PC-3 (cell line): ENCODE measurements around the gene GDF11. TPM values are rescaled to one million over a fixed set of nuclear protein-coding genes. Genes with fewer than 3 reads are reported as not detected.

Experiments used
- ATAC-seq: fragments of 200-7000 bp; cut with Tn5 transposase; 2 replicates; pipeline ENCODE4 v1.9.1; 2020; ENCODE audit warnings: mild to moderate bottlenecking, moderate library complexity
- BruUV-seq: library from RNA; stranded (reverse); fragments of 400-500 nt; replicated peaks from 2 replicates; lab custom pipeline; 2021; lab: Mats Ljungman, UMichigan
- CTCF ChIA-PET: fragments of 300-600 bp; sonication (Branson Sonifier 250); formaldehyde crosslinking; loops from one replicate; lab custom pipeline; 2022; ENCODE audit warnings: antibody characterized with exemption; lab: Charles Lee
- POLR2A ChIA-PET: fragments of 300-600 bp; sonication (Branson Sonifier 250); formaldehyde crosslinking; loops from one replicate; lab custom pipeline; 2022; ENCODE audit warnings: antibody characterized with exemption; ENCODE audit not compliant: unreplicated experiment; lab: Charles Lee
- DNase-seq: peaks from one replicate; pipeline ENCODE4 v3.0.0-alpha.2; 2015
- H2AFZ ChIP-seq: fragments of 300-600 bp; sonication (generic); 2 replicates; pipeline ENCODE4 v1.6.0; 2016; ENCODE audit warnings: antibody characterized with exemption, low read length
- H3F3A ChIP-seq: fragments of 300-600 bp; sonication (generic); one replicate; pipeline ENCODE4 v1.6.0; 2017; ENCODE audit warnings: antibody characterized with exemption, low read length, control low read depth, mild to moderate bottlenecking; ENCODE audit not compliant: unreplicated experiment
- H3K27ac ChIP-seq: fragments of 300-600 bp; sonication (generic); 2 replicates; pipeline ENCODE4 v1.5.1; 2016; ENCODE audit warnings: mild to moderate bottlenecking, low read length
- H3K27me3 ChIP-seq: fragments of 300-600 bp; sonication (generic); 2 replicates; pipeline ENCODE4 v1.6.1; 2016; ENCODE audit warnings: low read length, mixed read lengths
- H3K36me3 ChIP-seq: fragments of 300-600 bp; sonication (generic); 2 replicates; pipeline ENCODE4 v1.6.1; 2016; ENCODE audit warnings: low read depth, mixed run types, low read length, mixed read lengths
- H3K4me1 ChIP-seq: fragments of 300-600 bp; sonication (generic); 2 replicates; pipeline ENCODE4 v1.5.1; 2016; ENCODE audit warnings: low read length; ENCODE audit not compliant: insufficient read depth
- H3K4me2 ChIP-seq: fragments of 300-600 bp; sonication (generic); 2 replicates; pipeline ENCODE4 v1.6.0; 2016; ENCODE audit warnings: low read length
- H3K4me3 ChIP-seq: fragments of 300-600 bp; sonication (generic); 2 replicates; pipeline ENCODE4 v1.5.1; 2016; ENCODE audit warnings: mild to moderate bottlenecking, low read length, mixed read lengths
- H3K79me2 ChIP-seq: fragments of 300-600 bp; sonication (generic); 2 replicates; pipeline ENCODE4 v1.6.1; 2017; ENCODE audit warnings: low read length, mixed read lengths
- H3K9ac ChIP-seq: fragments of 300-600 bp; sonication (generic); 2 replicates; pipeline ENCODE4 v1.6.0; 2016; ENCODE audit warnings: mild to moderate bottlenecking, low read length
- H3K9me2 ChIP-seq: fragments of 300-600 bp; sonication (generic); replicated peaks from 2 replicates; pipeline ENCODE4 v1.6.1; 2016; ENCODE audit warnings: mixed run types, low read length, mixed read lengths
- H3K9me3 ChIP-seq: fragments of 300-600 bp; sonication (generic); 2 replicates; pipeline ENCODE4 v1.6.1; 2016; ENCODE audit warnings: low read length, mixed read lengths
- H4K20me1 ChIP-seq: fragments of 300-600 bp; sonication (generic); 2 replicates; pipeline ENCODE4 v1.6.1; 2016; ENCODE audit warnings: low read length, mixed read lengths
- EZH2 ChIP-seq: fragments of 300-600 bp; sonication (generic); IDR thresholded peaks from one replicate; pipeline ENCODE4 v1.6.1; 2017; ENCODE audit warnings: antibody characterized with exemption, mild to moderate bottlenecking, low read length; ENCODE audit not compliant: unreplicated experiment
- EZH2phosphoT487 ChIP-seq: fragments of 300-600 bp; sonication (generic); IDR thresholded peaks from 2 replicates; pipeline ENCODE4 v1.6.1; 2018; ENCODE audit warnings: mild to moderate bottlenecking, antibody characterized with exemption, low read length, borderline replicate concordance
- intact Hi-C: fragments of 100-400 bp; cut with micrococcal nuclease; formaldehyde crosslinking; loops from 2 replicates; pipeline ENCODE4 v1.9.0; 2023
- total RNA-seq: library from RNA; depleted of rRNA; stranded (reverse); fragments of >200 nt; gene quantifications from 2 replicates; pipeline ENCODE4 v1.2.3, GENCODE V29; 2014
- TF ChIP-seq, protein P1 (sequence below): fragments of 300-600 bp; sonication (generic); conservative IDR thresholded peaks from 2 replicates; pipeline ENCODE4 v1.5.1; 2017; ENCODE audit warnings: antibody characterized with exemption, low read depth, mild to moderate bottlenecking, low read length

Gene GDF11
- total RNA-seq, 1 experiment from 2014 or later, result 7.1 TPM

DNA sequence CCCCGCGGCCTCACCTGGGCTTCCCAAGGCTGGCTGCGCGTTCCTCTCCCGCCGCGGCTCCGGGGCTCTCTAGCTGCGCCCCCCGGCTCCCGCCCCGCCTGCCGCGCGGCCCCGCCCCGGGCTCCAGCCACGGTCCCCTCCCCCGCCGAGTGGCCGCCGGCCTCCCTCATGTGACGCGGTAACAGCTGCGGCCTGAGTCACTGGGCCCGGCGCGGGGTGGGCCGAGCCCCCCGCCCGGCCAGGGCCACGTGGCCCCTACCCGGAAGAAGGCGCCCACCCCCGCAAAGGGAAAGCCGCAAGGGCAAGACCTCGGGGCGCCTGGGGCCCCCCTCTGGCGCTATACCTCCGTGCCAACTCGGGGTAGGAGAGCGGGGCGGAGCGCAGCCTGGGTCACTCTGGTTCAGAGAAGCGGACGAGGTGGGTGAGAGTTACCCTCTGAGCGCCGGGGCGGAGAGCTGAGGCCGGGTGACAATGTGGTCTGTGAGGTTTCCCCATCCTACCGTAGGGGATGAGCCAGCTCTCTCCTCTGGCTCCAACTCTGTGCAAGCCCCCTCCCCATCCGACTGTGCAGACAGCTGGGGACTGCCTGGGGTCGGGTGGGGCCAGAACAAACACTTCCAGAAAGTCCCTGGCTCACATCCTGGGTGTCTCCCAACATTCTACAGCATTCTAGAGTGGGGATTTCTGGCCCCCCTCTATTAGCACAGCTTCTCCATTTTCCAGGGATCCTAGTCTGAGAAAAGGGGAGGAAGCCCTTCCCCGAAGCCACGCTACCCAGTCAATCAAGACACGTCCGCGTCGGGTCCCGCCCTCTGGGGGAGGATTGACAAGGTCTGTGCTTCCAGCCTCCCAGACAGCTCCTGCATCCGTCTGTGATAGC is 13.7 kb upstream of the GDF11 start, which contains the start of gene CD63:
Gene CD63, minus strand, starts transcription at position 71 of the 880 bp plus-strand sequence. CDS start 668 bp downstream, outside the sequence.
- peak within 1 kb of the TSS; percentile 84 for H2AFZ ChIP-seq
- no peaks in the 10 kb centered on the region for H3K27me3 ChIP-seq
- no peaks in the 10 kb centered on the region for H3K9me2 ChIP-seq
- peak within 1 kb of the TSS; percentile 98 for H3K27ac ChIP-seq
- ChIA-PET CTCF (interaction anchor here (0.5 to 2.1 kb wide), 5 partner anchors 8 to 493 kb away, joined by 3 to 14 read pairs (median 7); partner anchors contain the start of gene RNF41), POLR2A (interaction anchor here (0.6 to 2.0 kb wide), 10 partner anchors 8 to 908 kb away, joined by 3 to 18 read pairs (median 6); partner anchors contain the start of genes ORMDL2, SARNP and SUOX)
- ATAC-seq (peak; percentile 70), DNase-seq (peak; percentile 93)
- peak within 1 kb of the TSS; percentile 88 for H3K4me3 ChIP-seq
- H3K4me1 ChIP-seq, result peaks cover 26% of the 10 kb centered on the region
- peaks cover 37% of the 10 kb centered on the region for H3K79me2 ChIP-seq
- no peaks in the 10 kb centered on the region for H3K9me3 ChIP-seq
- TF ChIP-seq, protein P1, sequence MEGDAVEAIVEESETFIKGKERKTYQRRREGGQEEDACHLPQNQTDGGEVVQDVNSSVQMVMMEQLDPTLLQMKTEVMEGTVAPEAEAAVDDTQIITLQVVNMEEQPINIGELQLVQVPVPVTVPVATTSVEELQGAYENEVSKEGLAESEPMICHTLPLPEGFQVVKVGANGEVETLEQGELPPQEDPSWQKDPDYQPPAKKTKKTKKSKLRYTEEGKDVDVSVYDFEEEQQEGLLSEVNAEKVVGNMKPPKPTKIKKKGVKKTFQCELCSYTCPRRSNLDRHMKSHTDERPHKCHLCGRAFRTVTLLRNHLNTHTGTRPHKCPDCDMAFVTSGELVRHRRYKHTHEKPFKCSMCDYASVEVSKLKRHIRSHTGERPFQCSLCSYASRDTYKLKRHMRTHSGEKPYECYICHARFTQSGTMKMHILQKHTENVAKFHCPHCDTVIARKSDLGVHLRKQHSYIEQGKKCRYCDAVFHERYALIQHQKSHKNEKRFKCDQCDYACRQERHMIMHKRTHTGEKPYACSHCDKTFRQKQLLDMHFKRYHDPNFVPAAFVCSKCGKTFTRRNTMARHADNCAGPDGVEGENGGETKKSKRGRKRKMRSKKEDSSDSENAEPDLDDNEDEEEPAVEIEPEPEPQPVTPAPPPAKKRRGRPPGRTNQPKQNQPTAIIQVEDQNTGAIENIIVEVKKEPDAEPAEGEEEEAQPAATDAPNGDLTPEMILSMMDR, result no peak
- no peak for TF ChIP-seq EZH2
- TF ChIP-seq EZH2phosphoT487, result no peak
- peak within 1 kb of the TSS; percentile 99 for H3K4me2 ChIP-seq
- H3K36me3 ChIP-seq, result peaks cover 22% of the 10 kb centered on the region
- peaks cover 8% of the 10 kb centered on the region for H4K20me1 ChIP-seq
- no peaks in the 10 kb centered on the region for H3F3A ChIP-seq
- intact Hi-C loops, result loop anchor here (1.0 kb wide), 1 partner anchor 8 kb away; no protein-coding TSS in a partner anchor
- no TSS peak for BruUV-seq
- H3K9ac ChIP-seq, result peak within 1 kb of the TSS; percentile 97

DNA sequence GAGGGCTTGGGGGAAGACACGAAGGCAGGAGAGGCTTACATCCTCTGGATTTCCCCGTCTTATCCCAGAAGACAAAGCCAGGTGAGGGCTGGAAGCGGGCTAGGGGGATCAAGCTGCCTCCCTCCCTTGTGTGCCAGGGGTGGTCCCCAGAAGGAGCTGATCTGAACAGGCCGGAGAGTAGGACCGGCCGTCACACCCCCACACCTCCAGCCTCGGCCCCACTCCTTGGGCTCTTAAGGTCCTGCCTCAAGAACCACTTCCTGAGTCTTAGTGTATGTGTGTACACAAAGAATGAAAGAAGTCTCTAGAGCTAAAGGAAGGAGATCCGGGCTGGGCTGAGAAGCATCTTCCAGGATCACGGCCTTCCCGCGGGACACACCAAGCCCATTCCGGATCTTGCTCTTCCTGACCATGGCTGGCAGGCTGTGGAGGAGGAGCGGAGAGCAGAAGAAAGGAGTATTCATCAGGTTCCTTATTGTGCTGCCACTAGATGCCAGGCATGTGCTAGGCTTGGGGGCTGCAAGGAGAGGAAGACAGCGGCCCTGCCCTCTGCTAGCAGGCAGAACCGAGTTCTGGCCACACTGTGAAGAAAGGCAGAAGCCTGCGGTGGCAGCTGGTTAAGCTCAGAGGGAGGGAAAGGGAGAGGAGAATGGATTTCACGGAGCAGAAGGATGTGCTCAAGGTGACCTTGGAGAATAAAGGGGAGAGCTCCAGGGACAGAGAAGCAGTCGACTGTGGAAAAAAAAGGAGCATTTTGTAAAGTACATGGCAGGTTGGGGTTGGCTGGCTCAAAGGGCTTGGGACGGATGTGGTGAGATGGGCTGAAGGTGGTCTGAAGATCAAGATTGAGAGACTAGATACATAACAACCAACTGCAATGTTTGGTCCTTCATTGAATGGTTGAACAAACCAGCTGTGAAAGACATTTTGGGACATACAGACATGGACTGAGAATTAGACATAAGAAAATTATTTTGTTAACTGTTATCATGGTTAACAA is 12.8 kb upstream of the GDF11 start:
- DNase-seq (peak; percentile 56), ATAC-seq (peak; percentile 28)
- no peaks in the 10 kb centered on the region for H3F3A ChIP-seq
- H3K79me2 ChIP-seq, result peaks cover 37% of the 10 kb centered on the region
- CTCF ChIA-PET, result interaction anchor here (0.5 to 2.1 kb wide), 6 partner anchors 8 to 492 kb away, joined by 3 to 14 read pairs (median 6); partner anchors contain the start of gene RNF41
- peaks cover 12% of the 10 kb centered on the region for H3K36me3 ChIP-seq
- BruUV-seq, result TSS peak; percentile 81
- H3K4me2 ChIP-seq, result peak overlapping the region; percentile 99
- H3K27ac ChIP-seq, result peak overlapping the region; percentile 98
- H3K27me3 ChIP-seq, result no peaks in the 10 kb centered on the region
- no peaks in the 10 kb centered on the region for H3K9me3 ChIP-seq
- intact Hi-C loops, result loop anchor here (1.0 kb wide), 1 partner anchor 7 kb away; no protein-coding TSS in a partner anchor
- POLR2A ChIA-PET, result interaction anchor here (0.6 to 2.0 kb wide), 7 partner anchors 8 to 196 kb away, joined by 3 to 18 read pairs (median 6); partner anchors contain the start of genes ORMDL2 and SARNP
- no peaks in the 10 kb centered on the region for H3K9me2 ChIP-seq
- peak overlapping the region; percentile 97 for H3K9ac ChIP-seq
- H3K4me1 ChIP-seq, result peaks cover 24% of the 10 kb centered on the region
- H2AFZ ChIP-seq, result peak overlapping the region; percentile 84
- peak overlapping the region; percentile 88 for H3K4me3 ChIP-seq
- peaks cover 8% of the 10 kb centered on the region for H4K20me1 ChIP-seq
- TF ChIP-seq EZH2phosphoT487, result no peak
- TF ChIP-seq, protein P1, result no peak
- TF ChIP-seq EZH2, result no peak
